GM23248 (cell line): ENCODE results near the gene PLAC1. TPM values are rescaled to one million over a fixed set of nuclear protein-coding genes. Genes with fewer than 3 reads are reported as not detected.

Experiments
- DNase-seq: peaks from one replicate; pipeline ENCODE4 v3.0.0-alpha.2; 2015
- H2AFZ ChIP-seq: fragments of 200-600 bp; sonication (generic); 2 replicates; pipeline ENCODE4 v1.6.1; 2016; ENCODE audit warnings: antibody characterized with exemption
- H3F3A ChIP-seq: fragments of 200-600 bp; sonication (generic); 2 replicates; pipeline ENCODE4 v1.6.1; 2016; ENCODE audit warnings: mild to moderate bottlenecking, antibody characterized with exemption, mixed run types; ENCODE audit not compliant: insufficient read depth
- H3K27ac ChIP-seq: fragments of 200-600 bp; sonication (generic); 2 replicates; pipeline ENCODE4 v1.5.1; 2016; ENCODE audit warnings: mild to moderate bottlenecking
- H3K27me3 ChIP-seq: fragments of 200-600 bp; sonication (generic); replicated peaks from 2 replicates; pipeline ENCODE4 v1.6.1; 2016; ENCODE audit warnings: mild to moderate bottlenecking; ENCODE audit not compliant: insufficient read depth
- H3K36me3 ChIP-seq: fragments of 200-600 bp; sonication (generic); 2 replicates; pipeline ENCODE4 v1.6.1; 2016; ENCODE audit warnings: low read depth, mild to moderate bottlenecking
- H3K4me1 ChIP-seq: fragments of 200-600 bp; sonication (generic); 2 replicates; pipeline ENCODE4 v1.6.1; 2016; ENCODE audit warnings: mild to moderate bottlenecking; ENCODE audit not compliant: insufficient read depth
- H3K4me2 ChIP-seq: fragments of 200-600 bp; sonication (generic); one replicate; pipeline ENCODE4 v1.6.1; 2016; ENCODE audit warnings: mild to moderate bottlenecking; ENCODE audit not compliant: unreplicated experiment
- H3K4me3 ChIP-seq: fragments of 200-600 bp; sonication (generic); 2 replicates; pipeline ENCODE4 v1.5.1; 2016; ENCODE audit warnings: mild to moderate bottlenecking
- H3K79me2 ChIP-seq: fragments of 200-600 bp; sonication (generic); 2 replicates; pipeline ENCODE4 v1.6.1; 2016; ENCODE audit warnings: mild to moderate bottlenecking; ENCODE audit not compliant: insufficient read depth
- H3K9ac ChIP-seq: fragments of 200-600 bp; sonication (generic); 2 replicates; pipeline ENCODE4 v1.6.1; 2016; ENCODE audit warnings: mild to moderate bottlenecking
- H3K9me2 ChIP-seq: fragments of 200-600 bp; sonication (generic); 2 replicates; pipeline ENCODE4 v1.6.1; 2016; ENCODE audit warnings: mixed run types, mild to moderate bottlenecking, moderate library complexity; ENCODE audit not compliant: insufficient read depth
- H3K9me3 ChIP-seq: fragments of 200-600 bp; sonication (generic); one replicate; pipeline ENCODE4 v1.6.1; 2017; ENCODE audit warnings: low read depth
- H4K20me1 ChIP-seq: fragments of 200-600 bp; sonication (generic); 2 replicates; pipeline ENCODE4 v1.6.0; 2016; ENCODE audit not compliant: insufficient read depth
- EZH2 ChIP-seq: fragments of 200-600 bp; sonication (generic); IDR thresholded peaks from 2 replicates; pipeline ENCODE4 v1.6.1; 2018; ENCODE audit warnings: antibody characterized with exemption, mild to moderate bottlenecking; ENCODE audit not compliant: insufficient read depth, poor library complexity, severe bottlenecking
- EZH2phosphoT487 ChIP-seq: fragments of 200-600 bp; sonication (generic); IDR thresholded peaks from 2 replicates; pipeline ENCODE4 v1.6.1; 2018; ENCODE audit warnings: antibody characterized with exemption, moderate library complexity, mild to moderate bottlenecking, low read depth; ENCODE audit not compliant: insufficient read depth
- WGBS, 2 experiments: methylation state at CpG; one replicate each; pipeline ENCODE4 v1.1.6; 2015 to 2017; ENCODE audit warnings: low lambda C conversion rate in 2 of 2, low coverage in 1 of 2; ENCODE audit errors: missing lambda C conversion rate in 2 of 2; 5-methylcytosine and 5-hydroxymethylcytosine counted together
- in situ Hi-C: fragments of 300-500 bp; cut with MboI; formaldehyde crosslinking; loops from 2 replicates; pipeline ENCODE4 v1.15.0; 2020
- polyA plus RNA-seq: library from polyadenylated mRNA; unstranded; fragments of >200 nt; fragmentation: Nextera tagmentation; extraction: Ambion mirVana; gene quantifications from 2 replicates; pipeline ENCODE4 v1.2.1, GENCODE V29; 2016
- total RNA-seq: library from RNA; depleted of rRNA; stranded (reverse); fragments of >200 nt; shearing (Covaris generic); gene quantifications from 2 replicates; pipeline ENCODE4 v1.2.3, GENCODE V29; 2014

Gene PLAC1
- total and polyA plus RNA-seq, 2 experiments from 2014 or later: not detected

DNA sequence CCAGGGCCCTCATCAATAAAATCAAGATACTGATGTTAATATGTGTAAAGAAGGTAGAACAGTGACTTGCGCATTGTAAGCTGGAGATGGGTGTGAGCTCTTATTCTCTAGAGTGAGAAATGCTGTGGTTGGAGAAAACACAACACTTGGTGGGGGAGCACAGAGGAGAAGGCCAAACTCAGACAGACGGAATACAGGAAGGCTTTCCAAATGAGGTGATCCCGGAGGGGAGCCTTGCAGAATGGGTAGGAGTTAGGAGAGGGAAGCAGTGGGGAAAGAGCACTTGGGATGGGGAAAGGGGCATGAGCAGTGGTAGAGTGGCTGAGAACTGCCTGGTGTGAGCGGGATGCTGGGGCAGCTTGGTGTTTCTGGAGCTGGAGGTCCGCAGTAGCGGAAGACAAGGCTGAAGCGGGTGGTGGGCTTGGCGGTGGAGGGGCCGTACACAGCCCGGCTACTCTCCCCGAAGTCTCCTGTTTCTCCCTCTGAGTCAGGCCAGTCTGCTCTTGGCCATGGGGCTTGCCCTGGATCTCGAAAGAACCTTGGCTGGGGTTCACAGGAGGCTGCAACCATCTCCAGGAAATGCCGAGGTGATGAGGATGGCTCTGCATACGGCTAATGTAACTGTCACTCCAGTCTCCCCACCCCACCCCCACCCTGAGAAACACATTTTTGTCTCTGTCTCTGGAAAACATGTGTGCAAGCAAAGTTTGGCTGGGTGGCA lies 11.3 kb upstream of the PLAC1 start:
- Histone ChIP-seq H3K27me3 (no peaks in the 10 kb centered on the region), H4K20me1 (no peaks in the 10 kb centered on the region), H3K27ac (peak overlapping the region; percentile 92), H3K36me3 (no peaks in the 10 kb centered on the region), H3K4me2 (peak overlapping the region; percentile 63), H2AFZ (peak overlapping the region; percentile 50), H3K79me2 (no peaks in the 10 kb centered on the region), H3K9me2 (no peaks in the 10 kb centered on the region), H3K4me1 (peaks cover 24% of the 10 kb centered on the region), H3K4me3 (peak overlapping the region; percentile 54; the same call in 1 of the 2 replicates), H3F3A (peaks cover 14% of the 10 kb centered on the region), H3K9ac (peak overlapping the region; percentile 71), H3K9me3 (no peaks in the 10 kb centered on the region)
- DNase-seq: peak; percentile 93
- TF ChIP-seq EZH2 (no peak), EZH2phosphoT487 (no peak)
- in situ Hi-C loops: no loop called here
- 17 to 29% methylated on average over 7 to 10 of the region's 14 CpGs for WGBS, 2 experiments

GRCh38 chrX:134664202-134664601 lies 5.9 kb upstream of the PLAC1 start:
- TF ChIP-seq EZH2 (no peak), EZH2phosphoT487 (no peak)
- Histone ChIP-seq H3F3A (peaks cover 7% of the 10 kb centered on the region; the same call in 1 of the 2 replicates), H3K27me3 (no peaks in the 10 kb centered on the region), H4K20me1 (no peaks in the 10 kb centered on the region), H3K4me1 (peaks cover 5% of the 10 kb centered on the region), H3K27ac (no peak overlapping the region), H3K4me2 (no peak overlapping the region), H3K36me3 (no peaks in the 10 kb centered on the region), H3K79me2 (no peaks in the 10 kb centered on the region), H3K9me3 (no peaks in the 10 kb centered on the region), H2AFZ (no peak overlapping the region), H3K9ac (no peak overlapping the region), H3K9me2 (no peaks in the 10 kb centered on the region), H3K4me3 (no peak overlapping the region)
- 93 to 100% methylated on average over 1 of the region's 1 CpG for WGBS, 2 experiments
- in situ Hi-C loops: no loop called here
- DNase-seq: no peak

- DNase-seq: no peak
- no peak overlapping the region for H3K4me3 ChIP-seq
- H3K27me3 ChIP-seq: no peaks in the 10 kb centered on the region
- H4K20me1 ChIP-seq: no peaks in the 10 kb centered on the region
- no peak for TF ChIP-seq EZH2phosphoT487
- TF ChIP-seq EZH2: no peak
- no peak overlapping the region for H3K27ac ChIP-seq
- H3K4me1 ChIP-seq: no peaks in the 10 kb centered on the region
- no peaks in the 10 kb centered on the region for H3K9me3 ChIP-seq
- 94 to 97% methylated on average over 4 of the region's 4 CpGs for WGBS, 2 experiments
- no peaks in the 10 kb centered on the region for H3F3A ChIP-seq
- H3K9ac ChIP-seq: no peak overlapping the region
- no peak overlapping the region for H2AFZ ChIP-seq
- in situ Hi-C loops: no loop called here
- no peaks in the 10 kb centered on the region for H3K36me3 ChIP-seq
- H3K9me2 ChIP-seq: no peaks in the 10 kb centered on the region
- no peaks in the 10 kb centered on the region for H3K79me2 ChIP-seq
- no peak overlapping the region for H3K4me2 ChIP-seq
These were observed 3.0 kb upstream of the PLAC1 start for GRCh38 chrX:134661295-134661694.

DNA sequence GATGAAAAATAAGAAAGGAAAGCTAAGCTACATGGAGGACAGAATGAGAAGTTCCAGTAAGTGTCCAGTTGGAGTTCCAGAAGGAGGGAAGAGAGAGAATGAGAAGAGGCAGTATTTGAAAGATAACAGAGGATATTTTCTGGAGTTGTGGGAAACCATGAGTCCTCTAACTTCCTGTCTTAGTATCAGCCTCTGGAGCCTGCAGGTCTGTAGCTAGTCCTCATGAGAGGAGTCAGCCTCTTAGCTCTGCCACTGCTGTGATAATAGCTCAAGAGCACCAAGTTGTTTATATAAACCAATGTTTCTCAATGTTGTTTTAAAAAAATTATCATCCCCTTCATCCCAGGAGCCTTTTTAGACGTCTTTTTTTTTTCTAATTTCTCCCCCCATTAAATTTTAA lies 2.4 kb upstream of the PLAC1 start:
- DNase-seq: peak; percentile 24
- no peaks in the 10 kb centered on the region for H3K79me2 ChIP-seq

More for the DNA sequence above, 2.4 kb upstream of the PLAC1 start:
- Histone ChIP-seq H2AFZ (no peak overlapping the region), H3K36me3 (no peaks in the 10 kb centered on the region), H3K9me2 (no peaks in the 10 kb centered on the region), H3K4me2 (no peak overlapping the region), H3K9ac (no peak overlapping the region), H3K4me3 (no peak overlapping the region), H3K4me1 (no peaks in the 10 kb centered on the region), H3F3A (no peaks in the 10 kb centered on the region), H4K20me1 (no peaks in the 10 kb centered on the region), H3K9me3 (no peaks in the 10 kb centered on the region), H3K27ac (no peak overlapping the region), H3K27me3 (no peaks in the 10 kb centered on the region)
- no peak for TF ChIP-seq EZH2
- TF ChIP-seq EZH2phosphoT487: no peak
- in situ Hi-C loops: no loop called here
- 5 to 11% methylated on average over 1 of the region's 1 CpG for WGBS, 2 experiments
